ENCODE measurements around the gene SORCS3. TPM values are rescaled to one million over a fixed set of nuclear protein-coding genes. Genes with fewer than 3 reads are reported as not detected.

SORCS3 gene
- total RNA-seq, 3 donors from 2014 or later: 0.60 TPM; not detected in 2

DNA sequence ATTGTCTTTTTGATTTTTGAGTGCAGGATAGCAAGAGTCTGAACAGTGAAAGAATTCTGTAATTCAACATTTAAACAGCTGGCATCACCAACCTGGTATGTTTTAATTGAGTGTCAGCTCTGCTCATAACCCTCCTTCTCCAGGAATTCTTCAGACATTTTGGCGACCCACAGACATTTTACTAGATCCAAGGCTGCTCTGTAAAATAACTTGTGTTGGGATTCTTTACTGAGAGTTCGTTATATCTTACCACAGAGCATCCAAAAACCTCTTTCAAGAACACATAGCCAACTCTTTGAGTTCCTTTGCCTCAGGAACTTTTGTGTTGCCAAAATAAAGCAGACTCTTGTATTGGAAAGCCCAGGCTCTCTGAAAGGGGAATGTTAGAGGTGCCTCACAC lies 27.7 kb upstream of the SORCS3 start:
- H3K4me1 ChIP-seq (ENCODE audit: low read depth): no peaks in the 10 kb centered on the region
- H3K9me3 ChIP-seq: peaks cover under 1% of the 10 kb centered on the region
- H3K36me3 ChIP-seq (ENCODE audit: low read depth): no peaks in the 10 kb centered on the region
- H3K4me3 ChIP-seq: no peak overlapping the region
- intact Hi-C loops (cut with DNase I, micrococcal nuclease): no loop called here
- TF ChIP-seq, protein P1, sequence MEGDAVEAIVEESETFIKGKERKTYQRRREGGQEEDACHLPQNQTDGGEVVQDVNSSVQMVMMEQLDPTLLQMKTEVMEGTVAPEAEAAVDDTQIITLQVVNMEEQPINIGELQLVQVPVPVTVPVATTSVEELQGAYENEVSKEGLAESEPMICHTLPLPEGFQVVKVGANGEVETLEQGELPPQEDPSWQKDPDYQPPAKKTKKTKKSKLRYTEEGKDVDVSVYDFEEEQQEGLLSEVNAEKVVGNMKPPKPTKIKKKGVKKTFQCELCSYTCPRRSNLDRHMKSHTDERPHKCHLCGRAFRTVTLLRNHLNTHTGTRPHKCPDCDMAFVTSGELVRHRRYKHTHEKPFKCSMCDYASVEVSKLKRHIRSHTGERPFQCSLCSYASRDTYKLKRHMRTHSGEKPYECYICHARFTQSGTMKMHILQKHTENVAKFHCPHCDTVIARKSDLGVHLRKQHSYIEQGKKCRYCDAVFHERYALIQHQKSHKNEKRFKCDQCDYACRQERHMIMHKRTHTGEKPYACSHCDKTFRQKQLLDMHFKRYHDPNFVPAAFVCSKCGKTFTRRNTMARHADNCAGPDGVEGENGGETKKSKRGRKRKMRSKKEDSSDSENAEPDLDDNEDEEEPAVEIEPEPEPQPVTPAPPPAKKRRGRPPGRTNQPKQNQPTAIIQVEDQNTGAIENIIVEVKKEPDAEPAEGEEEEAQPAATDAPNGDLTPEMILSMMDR (IDR thresholded peaks at IDR 0.05): no peak
- no peak for DNase-seq
- no peak for ATAC-seq

DNA sequence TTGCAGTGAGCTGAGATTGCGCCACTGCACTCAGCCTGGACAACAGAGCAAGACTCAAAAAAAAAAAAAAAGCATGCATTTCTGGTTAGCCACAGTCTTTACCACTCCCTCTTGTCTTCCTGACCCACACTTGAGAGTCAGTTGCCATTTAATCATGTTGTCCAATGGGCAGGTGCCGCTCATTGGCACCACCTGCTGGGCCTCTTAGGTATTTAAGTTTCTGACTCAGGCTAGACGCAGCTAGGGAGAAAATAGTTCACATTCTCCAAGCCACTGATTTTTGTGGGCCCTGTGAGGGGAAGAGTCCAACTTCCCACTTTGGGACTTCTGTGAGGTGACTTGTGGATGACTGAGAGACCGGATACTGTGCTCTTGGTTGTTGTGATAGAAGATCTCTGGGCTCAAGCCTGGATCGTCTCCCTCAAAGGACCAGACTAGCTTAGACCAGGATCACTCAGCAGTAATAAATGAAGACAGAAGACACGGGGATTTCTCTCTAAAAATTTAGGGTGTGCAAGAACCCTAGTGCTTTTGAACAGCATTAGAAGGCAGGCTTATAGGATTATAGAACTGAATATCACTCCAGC lies 26.8 kb upstream of the SORCS3 start:
- intact Hi-C loops (cut with DNase I, micrococcal nuclease): no loop called here
- TF ChIP-seq, protein P1 (IDR thresholded peaks at IDR 0.05): no peak

DNA sequence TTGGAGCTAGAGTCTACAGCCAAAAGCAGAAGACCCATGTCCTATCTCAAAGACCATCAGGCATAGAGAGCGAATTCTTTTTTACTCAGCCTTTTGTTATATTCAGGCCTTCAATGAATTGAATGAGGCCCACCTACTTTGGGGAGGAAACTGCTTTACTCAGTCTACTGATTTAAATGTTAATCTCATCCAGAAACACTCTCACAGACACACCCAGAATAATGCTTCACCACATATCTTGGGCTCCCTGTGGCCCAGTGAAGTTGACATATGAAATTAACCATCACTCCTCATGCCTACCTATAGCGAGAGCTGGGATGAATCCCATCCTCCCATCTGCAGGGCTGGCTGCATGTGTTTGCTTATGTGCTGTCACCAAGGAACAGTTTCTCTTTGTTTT lies 26.0 kb upstream of the SORCS3 start:
- Histone ChIP-seq H3K9me3 (no peaks in the 10 kb centered on the region), H3K4me1 (ENCODE audit: low read depth) (no peaks in the 10 kb centered on the region), H3K4me3 (no peak overlapping the region), H3K36me3 (ENCODE audit: low read depth) (no peaks in the 10 kb centered on the region)
- no peak for ATAC-seq
- TF ChIP-seq, protein P1 (IDR thresholded peaks at IDR 0.05): no peak
- intact Hi-C loops (cut with DNase I, micrococcal nuclease): no loop called here
- DNase-seq: no peak

More for the DNA sequence above, 26.8 kb upstream of the SORCS3 start:
- Histone ChIP-seq H3K4me3 (no peak overlapping the region), H3K9me3 (no peaks in the 10 kb centered on the region), H3K36me3 (ENCODE audit: low read depth) (no peaks in the 10 kb centered on the region), H3K4me1 (ENCODE audit: low read depth) (no peaks in the 10 kb centered on the region)
- ATAC-seq: peak; percentile 46
- peak in 1 of 3 donors; percentile 24 for DNase-seq

DNA sequence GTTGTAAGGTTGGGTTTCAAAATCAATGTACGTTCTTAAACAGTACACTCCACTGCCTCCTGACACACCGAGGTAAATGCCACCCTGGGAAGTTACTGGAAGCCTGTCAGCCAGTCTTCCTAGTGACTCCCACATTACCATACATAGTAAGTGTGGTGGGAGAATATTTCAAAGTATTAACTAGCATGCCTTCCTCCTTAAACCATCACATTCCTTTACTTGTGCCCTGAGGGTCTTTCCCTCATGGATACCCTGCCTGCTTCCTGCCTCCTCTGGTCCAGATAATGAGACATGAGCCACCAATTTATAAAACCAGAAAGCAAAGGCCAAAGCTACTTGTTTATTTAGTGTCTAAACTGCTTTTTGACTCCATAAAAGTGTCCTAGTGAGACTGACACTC lies 23.3 kb upstream of the SORCS3 start:
- TF ChIP-seq, protein P1 (IDR thresholded peaks at IDR 0.05): no peak
- Histone ChIP-seq H3K9me3 (no peaks in the 10 kb centered on the region), H3K36me3 (ENCODE audit: low read depth) (no peaks in the 10 kb centered on the region), H3K4me1 (ENCODE audit: low read depth) (no peaks in the 10 kb centered on the region), H3K4me3 (no peak overlapping the region)
- DNase-seq (no peak), ATAC-seq (no peak)
- intact Hi-C loops (cut with DNase I, micrococcal nuclease): no loop called here

DNA sequence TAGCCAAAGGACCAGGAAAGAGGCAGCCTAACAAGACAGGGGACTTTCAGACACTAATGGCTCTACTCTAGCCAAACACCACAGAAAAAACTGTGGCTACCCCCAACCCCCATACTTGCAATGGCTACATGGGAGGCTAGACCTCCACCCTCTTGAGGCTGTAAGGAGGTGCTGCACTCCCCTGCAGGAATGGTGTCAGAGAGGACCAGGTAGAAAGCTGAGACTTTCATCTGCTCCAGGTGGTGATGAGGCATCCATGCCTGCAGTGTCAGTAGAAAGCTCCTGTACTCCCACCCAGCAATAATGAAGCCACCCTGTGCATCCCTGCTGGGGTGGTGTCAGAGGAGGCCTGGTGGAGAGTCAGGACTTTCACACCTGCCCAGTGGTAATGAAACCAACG lies 18.9 kb upstream of the SORCS3 start:
- H3K4me3 ChIP-seq: no peak overlapping the region

More for the DNA sequence above, 18.9 kb upstream of the SORCS3 start:
- no peaks in the 10 kb centered on the region for H3K36me3 ChIP-seq (ENCODE audit: low read depth)
- ATAC-seq: no peak
- TF ChIP-seq, protein P1 (IDR thresholded peaks at IDR 0.05): no peak
- no peak for DNase-seq
- no peaks in the 10 kb centered on the region for H3K9me3 ChIP-seq
- H3K4me1 ChIP-seq (ENCODE audit: low read depth): no peaks in the 10 kb centered on the region
- intact Hi-C loops (cut with DNase I, micrococcal nuclease): no loop called here
